ENCODE data around the gene ADI1.
"Not testable (repeated sequence)": the region's sequence is repeated elsewhere in the genome, so short reads cannot be mapped to it uniquely, and the experiment has no call there.

Gene ADI1

DNA sequence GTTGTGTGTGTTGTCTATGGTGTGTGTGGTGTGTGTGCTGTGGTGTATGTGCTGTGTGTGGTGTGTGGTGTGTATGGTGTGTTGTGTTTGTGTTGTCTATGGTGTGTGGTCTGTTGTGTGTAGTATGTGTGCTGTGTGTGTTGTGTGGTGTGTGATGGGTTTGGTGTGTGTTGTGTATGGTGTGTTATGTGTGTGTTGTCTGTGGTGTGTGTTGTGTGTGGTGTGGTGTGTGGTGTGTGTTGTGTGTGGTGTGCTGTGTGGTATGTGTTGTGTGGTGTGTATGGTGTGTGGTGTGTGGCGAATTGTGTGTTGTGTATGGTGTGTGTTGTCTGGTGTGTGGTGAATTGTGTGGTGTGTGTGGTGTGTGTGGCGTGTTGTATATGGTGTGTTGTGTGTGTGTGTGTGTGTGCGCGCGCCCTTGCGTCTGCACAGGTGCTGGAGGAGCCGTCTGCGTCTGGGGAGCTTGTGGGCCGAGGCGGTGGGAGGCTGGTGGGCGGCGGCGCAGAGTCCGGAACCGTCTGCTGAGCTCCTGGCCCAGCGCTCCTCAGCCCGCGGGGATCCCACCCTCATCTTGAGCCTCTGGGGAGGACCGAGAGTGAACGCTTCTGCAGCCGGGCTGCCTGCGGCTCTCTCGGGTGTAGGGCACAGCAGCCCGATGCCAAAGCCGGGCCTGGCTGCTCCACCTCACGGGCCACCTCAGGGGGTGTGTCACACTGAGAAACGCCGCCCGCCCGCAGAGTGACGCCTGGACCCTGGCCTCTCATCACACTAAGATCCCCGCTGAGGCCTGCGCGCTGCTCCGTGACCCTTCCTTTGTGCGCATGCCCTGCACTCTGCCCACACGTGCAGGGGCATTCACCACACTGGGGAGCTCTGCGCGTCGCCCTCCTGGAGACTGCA, 8.8 kb upstream of the ADI1 start:
- DNase-seq: no peak

DNA sequence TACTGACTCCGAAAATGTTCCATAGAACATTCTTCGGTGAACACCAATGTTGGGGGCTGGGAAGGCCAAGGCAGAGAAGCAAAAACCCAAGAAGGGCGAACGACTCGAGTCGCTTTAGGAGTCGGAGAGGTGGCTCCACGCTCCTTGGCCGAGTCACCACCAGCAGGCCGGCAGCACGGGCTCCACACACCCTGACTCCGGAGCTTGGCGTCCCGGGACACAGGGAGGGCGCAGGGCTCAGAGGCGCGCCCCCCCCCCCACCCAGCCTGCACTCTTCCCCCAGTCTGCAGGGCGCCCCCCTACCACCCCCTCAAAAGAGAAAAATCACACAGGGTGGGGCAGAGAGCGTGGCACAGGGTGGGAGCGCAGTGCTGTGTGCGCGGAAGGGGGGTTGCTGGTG, 7.5 kb upstream of the ADI1 start:
- no peak for DNase-seq

DNA sequence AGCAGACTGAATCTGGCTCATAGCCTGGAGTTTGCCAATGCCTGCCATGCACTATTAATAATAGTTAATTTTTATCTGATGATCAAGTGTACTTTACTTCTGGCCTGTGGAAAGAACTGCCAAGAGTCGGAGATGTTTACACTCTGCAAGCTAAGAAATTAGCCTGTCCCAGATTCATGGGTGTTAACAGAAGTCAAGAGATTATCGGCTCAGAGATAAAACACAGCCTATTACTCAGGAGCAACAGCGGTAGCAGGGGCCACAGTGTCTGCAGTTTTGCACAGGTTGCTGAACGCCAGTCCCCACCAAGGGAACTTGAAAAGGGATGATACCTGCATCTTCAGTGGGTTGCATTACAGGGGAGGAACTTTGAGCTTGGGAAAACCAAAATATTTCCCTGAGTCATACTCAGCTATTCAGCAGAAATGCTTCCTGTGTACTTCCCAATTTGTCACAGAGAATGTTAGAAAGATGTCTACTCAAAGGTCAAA, 4.3 kb upstream of the ADI1 start:
- DNase-seq: no peak

DNA sequence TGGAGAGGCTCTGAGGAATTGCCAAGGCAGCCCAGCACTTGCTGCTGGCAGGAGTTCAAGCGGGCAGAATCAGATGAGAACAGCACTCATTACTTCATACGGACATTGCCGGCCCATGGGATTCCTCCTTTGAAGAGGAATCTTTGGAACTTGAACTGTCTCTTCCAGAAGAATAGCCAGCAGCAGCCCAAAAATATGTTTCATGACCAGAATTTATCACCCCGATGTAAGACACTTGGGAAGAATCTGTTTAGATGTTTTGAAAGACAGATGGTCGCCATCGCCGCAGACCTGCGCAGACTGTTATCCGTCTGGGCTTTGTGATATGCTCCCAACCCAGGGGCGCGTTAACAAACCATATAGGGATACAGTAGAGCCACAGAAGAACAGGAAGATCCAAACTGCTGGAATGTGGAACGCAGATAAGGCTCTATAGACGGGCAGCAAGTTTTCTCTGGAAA, 3.7 kb upstream of the ADI1 start:
- DNase-seq: no peak

DNA sequence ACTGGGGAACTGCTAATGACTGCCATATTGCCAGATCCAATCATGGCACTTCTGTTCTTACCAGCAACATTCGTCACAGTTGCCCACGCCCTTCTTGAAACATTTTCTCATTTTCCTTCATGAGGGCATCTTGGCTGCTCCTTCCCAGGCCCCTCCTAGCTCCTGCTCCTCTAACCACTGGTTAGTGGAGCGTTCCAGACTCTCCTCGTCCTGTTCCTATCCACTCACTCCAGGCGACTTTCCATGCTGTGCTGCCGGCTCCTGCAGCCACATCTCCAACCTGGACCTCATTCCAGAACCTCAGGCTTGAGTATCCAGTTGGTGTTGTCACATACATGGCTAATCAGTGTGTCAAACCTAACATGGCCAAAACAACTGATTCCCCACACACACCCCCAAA, 1.3 kb upstream of the ADI1 start:
- no peak for DNase-seq

DNA sequence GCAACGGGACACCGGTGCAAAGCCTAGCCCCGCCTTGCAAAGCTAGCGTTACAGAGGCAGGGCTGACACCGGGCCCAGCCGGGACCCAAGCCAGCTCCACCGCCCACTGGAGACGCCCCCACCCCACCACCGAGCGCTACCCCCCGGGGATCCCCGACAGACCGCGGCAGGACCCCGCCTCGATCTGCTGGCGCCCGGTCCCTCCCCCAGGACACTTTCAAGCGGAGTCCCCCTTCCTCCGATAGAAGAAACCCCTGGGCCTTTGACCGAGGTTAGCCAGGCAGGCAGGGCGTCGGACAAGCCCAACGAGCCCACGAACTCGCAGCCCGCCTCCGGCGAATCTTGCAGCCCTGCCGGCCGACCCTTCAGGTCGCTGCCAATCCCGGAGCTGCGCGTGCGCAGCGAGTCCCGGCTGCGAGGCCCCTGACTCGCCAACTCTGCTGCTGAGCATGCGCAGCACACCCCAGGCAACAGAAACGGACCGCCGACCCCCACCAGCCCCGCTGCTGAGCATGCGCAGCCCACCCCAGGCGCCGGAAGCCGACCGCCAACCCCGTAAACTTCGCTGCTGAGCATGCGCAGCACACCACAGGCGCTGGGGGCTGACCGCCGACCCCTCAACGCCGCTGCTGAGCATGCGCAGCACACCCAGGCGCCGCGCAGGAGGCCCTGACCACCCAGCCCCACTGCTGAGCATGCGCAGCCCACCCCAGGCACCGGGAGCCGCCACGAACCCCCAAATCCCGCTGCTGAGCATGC, 656 bp downstream of the ADI1 start:
- peak; percentile 99 for DNase-seq

DNA sequence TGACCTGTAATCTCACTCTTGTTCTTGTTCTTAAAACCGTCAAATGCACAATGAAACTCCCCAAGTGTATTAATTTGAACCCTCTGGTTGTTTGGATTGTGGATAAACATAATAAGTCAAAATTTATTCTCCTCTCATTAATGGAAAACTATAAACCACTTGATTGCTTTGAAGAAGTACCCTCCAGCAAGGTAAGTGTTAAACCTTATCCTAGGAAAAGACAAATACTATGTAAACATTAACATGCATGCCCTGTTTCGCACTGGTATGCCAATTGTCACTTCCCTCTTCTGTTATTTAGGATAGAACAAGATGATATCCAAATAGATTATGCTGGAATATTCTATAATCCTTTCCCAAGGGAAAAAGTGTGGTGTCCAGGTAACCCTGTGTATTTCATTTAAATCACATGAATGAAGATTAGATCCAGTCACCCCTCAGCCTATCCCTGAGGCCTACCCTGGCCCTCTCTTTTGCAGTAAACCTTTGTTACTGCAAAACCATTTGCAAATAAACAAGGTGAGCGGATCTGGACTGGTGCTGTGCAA, 1.3 kb downstream of the ADI1 start:
- DNase-seq: no peak

DNA sequence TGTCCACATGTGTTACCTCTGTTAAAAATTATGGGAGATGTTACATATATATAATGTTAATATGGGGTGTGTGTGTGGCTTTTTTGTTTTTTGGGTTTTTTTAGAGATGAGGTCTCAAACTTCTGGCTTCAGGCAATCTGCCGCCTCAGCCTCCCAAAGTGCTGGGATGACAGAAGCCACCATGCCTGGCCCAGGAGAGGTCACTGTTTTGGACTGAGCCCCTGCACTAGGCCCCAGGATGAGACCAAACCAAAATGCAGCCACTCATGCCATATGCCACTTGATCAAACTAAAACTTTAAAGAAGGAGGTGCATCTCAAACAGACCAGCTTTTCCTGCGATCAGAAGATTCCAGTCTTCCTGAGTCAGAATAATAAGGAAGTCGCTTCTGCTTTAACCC, 2.5 kb downstream of the ADI1 start:
- DNase-seq: peak; percentile 6

DNA sequence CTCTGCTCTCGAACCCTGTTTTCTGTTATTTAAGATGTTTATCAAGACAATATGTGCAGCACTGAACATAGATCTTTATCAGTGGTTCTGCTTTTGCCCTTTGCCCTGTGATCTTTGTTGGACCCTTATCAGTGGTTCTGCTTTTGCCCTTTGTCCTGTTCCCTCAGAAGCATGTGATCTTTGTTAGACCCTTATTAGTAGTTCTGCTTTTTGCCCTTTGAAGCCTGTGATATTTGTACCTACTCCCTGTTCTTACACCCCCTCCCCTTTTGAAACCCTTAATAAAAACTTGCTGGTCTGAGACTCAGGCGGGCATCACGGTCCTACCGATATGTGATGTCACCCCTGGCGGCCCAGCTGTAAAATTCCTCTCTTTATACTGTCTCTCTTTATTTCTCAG, 3.9 kb downstream of the ADI1 start:
- DNase-seq: not testable (repeated sequence)

DNA sequence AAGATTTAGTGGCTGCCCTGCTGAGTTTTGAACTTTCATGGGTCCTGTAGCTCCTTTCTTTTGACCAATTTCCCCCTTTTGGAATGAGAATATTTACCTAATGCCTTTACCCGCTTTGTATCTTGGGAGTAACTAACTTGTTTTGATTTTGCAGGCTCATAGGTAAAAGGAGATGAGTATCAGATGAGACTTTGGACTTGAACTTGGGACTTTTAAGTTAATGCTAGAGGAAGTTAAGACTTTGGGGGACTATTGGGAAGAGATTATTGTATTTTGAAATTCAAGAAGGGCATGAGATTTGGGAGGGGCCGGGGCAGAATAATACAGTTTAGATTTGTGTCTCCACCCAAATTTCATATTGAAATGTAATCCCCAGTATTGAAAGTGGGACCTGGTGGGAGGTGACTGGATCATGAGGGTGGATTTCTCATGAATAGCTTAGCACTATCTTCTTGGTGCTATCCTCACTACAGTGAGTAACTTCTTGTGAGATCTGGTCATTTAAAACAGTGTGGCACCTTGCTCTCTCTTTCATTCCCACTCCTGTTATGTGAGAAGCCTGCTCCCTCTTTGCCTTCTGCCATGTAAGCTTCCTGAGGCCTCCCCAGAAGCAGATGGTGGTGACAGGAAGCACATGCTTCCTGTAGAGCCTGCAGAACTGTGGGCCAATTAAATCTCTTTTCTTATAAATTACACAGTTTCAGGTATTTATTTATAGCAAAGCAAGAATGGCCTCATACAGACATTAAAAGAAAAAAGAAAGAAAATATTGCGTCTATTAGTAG, 6.1 kb downstream of the ADI1 start:
- no peak for DNase-seq

DNA sequence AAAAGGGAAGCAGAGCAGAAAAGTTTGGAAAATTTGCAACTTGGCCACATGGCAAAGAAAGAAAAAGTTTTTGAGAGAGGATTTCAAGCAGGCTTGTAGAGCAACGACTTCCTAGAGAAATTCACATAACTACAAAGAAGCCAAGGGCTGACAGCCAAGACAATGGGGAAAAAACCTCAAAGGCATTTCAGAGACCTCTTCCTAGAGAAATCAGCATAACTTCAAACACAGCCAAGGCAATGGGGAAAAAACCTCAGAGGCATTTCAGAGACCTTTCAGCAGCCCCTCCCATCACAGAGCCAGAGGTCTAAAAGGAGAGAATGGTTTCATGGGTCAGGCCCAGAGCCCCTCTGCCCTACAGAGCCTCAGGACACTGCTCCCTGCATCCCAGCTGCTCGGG, 7.2 kb downstream of the ADI1 start:
- no peak for DNase-seq

DNA sequence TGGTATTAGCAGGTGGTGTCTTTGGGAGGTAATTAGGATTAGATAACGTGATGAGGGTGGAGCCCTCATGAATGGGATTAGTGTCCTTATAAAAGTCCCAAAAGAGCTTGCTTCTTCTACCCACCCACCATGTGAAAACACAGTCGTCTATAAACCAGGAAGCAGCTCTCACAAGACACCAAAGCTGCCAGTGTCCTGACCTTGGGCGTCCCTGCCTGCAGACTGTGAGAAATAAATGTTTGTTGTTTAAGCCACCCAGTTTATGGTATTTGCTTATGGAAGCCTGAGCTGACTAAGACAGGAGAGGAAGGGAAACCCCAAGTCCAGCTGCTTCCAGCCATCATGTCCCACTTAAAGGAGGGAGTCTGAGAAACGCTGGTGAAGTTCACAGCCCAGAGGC, 13.6 kb downstream of the ADI1 start:
- DNase-seq: peak; percentile 6

DNA sequence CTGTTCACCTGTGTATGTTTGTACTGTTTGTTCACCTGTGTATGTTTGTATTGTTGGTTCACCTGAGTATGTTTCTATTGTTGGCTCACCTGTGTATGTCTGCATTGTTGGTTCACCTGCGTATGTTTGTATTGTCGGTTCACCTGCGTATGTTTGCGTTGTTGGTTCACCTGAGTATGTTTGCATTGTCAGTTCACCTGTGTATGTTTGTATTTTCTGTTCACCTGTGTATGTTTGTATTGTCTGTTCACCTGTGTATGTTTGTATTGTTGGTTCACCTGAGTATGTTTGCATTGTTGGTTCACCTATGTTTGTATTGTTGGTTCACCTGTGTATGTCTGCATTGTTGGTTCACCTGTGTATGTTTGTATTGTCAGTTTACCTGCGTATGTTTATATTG, 14.6 kb downstream of the ADI1 start:
- no peak for DNase-seq

DNA sequence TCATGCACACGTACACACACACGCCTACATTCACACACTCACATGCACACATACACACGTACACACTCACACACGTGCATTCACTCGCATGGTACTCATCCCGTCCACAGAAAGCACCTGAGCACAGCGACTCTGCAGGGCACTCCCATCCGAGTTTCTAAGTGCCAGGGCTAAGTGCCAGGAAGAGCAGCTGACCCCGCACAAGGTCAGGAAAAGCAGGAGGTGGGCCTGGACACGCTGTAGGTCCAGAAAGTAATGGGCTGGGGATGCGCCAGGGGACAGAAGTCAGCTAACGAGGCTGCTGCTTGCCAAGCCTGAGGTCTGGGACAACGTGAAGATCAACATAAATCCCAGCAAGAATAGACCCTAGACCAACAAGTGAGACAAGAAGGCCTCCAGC, 15.8 kb downstream of the ADI1 start:
- no peak for DNase-seq

DNA sequence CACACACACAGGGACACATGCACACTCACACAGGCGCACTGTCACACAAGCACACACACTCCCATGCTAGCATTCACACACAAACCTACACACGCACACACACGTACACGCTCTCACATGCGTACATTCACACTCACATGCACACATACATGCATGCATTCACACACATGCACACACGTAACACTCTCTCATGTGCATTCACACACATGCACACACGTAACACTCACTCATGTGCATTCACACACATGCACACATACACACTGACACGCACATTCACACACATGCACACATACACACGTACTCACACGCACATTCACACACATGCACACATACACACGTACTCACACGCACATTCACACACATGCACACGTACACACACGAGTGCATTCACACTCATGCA, 16.3 kb downstream of the ADI1 start:
- no peak for DNase-seq

DNA sequence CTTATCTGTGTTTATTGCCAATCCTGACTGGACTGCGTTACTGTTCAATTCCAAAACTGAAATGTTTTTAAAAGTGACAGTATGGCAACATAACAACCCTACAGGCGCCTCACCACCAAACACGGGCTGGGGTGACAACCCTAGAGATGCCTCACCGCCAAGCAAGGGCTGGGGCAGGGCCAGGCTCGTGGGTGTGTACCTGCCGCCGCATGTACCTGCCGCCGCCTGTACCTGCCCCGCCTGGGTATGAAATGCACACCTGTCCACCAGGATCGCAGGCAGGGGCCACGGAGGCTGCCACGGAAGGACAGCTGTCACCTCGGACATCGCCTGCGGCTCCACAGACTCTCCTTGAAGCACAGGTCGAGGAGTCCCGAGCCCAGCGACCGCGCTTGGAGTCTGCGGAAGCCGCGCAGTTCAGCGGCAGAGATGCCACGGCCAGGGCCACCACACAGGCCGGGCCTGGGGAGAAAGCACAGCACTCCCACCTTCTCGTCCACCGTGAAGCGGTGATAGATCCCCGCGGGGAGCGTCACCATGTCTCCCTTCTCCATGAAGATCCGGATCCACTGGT, 18.9 kb downstream of the ADI1 start:
- no peak for DNase-seq

DNA sequence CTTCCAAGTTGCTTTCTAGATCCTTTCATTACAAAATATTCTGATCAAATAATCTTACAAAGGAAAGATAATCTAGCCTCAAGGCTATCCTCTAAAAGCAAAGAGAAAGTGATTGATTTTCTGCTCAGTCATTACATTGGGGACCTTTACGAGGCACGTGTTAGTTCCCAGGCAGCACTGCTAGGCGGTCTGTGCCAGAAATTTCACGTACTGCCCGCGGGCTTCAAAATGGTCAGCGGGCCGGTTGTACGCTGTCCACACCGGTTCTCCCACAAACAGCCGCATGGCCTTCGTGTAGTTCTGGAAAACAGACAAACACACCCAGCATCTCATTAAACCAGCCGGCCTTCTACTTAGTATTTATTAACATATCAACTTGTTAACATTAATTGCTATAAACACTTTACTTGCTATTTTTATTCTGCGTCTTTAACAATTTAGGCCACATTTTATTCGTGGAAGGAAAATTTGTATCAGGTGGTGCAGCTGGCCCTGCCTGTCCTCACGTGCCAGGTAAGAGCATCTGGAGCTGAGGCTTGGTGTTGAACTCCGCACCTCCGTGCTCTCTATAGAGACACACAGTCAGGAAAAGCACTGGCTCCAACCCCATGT, 20.4 kb downstream of the ADI1 start:
- no peak for DNase-seq

DNA sequence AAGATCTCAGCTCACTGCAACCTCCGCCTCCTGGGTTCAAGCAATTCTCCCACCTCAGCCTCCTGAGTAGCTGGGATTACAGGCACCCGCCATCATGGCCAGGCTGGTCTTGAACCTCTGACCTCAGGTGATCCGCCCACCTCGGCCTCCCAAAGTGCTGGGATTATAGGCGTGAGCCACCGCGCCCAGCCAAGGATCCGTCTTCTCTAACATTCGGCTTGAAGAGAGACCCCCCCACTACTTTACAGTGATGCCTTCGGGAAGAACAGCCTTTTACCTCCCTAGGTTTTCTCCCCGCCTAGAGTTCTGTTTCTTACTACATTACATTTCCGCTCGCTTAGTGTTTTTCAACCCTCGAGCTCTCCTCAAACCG, 22.6 kb downstream of the ADI1 start:
- peak; percentile 13 for DNase-seq

DNA sequence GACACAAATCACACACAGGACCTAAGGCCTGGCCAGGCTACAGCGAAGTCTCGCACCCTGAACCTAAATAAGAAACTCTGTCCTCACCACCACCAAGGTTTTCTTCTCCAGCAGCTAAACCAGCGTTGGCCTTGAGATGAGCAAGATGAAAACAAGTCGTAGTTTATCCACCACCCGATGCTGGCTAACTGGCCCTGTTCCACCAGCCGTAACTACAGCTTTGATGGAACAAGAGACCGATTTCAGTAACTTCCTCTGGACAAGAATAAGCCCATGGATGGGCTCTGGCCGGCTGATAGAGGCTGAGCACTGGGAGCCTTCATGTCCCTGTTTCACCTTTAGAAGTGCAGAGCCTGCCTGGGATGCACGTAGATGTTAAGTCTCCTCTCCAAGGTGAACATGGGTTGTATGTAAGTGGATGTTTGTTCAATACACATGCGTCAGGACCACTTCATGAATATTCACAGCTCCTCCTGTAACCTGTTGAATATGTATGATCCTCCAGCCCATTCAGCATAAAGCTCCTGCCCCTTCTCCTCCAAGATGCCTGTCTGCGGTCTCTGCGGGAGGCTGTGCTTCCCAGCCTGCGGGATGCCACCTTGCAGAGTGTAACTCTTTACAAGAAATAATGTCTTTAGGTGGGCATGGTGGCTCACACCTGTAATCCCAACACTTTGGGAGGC, 24.2 kb downstream of the ADI1 start:
- no peak for DNase-seq

DNA sequence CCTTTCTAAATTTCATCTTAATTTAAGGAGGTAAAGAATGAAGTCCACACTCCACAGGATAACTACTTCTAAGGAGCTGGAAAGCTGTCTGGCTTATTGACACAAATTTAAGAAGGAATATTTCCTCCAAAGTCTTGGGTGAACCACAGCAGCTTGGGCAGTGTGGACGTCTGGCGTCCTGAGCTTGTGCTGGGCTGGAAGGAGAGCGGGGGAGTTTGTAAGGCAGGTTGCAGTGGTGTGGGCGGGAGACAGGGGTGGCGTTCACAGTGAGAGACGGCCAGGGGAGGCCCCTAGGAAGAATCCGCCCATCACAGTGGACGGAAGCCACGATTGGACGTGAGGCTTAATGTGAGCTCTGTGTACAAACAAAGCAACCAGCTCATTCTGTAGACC, 25.7 kb downstream of the ADI1 start:
- peak; percentile 25 for DNase-seq

DNA sequence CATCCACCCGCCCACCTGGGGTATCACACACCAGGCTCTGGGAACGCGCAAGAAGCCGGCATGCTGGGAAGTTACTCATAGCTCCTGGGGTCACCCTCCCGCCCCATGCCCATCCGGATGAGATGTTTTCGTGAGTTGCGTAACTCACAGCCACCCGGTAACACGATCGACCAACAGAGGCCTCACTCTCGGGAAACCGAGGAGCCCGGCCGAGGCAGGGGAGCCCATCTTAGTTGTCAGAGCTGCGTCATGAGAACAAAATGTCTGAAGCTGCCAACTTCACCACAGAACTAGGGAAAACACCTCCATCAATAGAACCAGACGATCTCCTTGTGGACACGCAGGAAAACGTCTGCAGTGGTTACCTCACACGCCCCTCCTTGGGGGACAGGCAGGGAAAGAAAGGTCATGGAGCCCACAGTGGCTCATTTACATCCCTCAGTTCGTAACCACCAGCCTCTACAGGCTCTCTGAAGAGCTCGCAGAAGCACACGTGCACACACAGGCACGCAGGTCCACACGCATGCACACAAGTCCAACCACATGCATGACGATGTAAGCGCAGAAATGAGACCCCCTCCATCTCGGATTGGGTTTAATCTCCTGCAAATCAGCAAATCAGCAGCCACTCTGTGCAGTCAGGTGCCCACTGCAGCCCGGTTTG, 26.2 kb downstream of the ADI1 start:
- DNase-seq: peak; percentile 25
